Cardiac fibroblast (primary cell): Measurements from ENCODE around the gene ADARB1.

Source experiments
- DNase-seq, 2 donors: peaks; one replicate each; pipeline versions ENCODE4 v3.0.0 to v3.0.0-alpha.2; 2010; ENCODE audit warnings: low read depth in 2 of 2
- H3K4me3 ChIP-seq, 2 donors: replicated peaks in 1 of 2; 1 replicate in 1 of 2; 2 replicates in 1 of 2; pipeline ENCODE4 v1.5.1; 2011; ENCODE audit warnings: low read depth in 2 of 2, low read length in 2 of 2, mild to moderate bottlenecking in 2 of 2, moderate library complexity in 1 of 2
- TF ChIP-seq, protein P1 (sequence below): IDR thresholded peaks from one replicate; pipeline ENCODE4 v1.5.1; 2011; ENCODE audit warnings: low read depth, mild to moderate bottlenecking, low read length, inconsistent platforms

ADARB1 gene

DNA sequence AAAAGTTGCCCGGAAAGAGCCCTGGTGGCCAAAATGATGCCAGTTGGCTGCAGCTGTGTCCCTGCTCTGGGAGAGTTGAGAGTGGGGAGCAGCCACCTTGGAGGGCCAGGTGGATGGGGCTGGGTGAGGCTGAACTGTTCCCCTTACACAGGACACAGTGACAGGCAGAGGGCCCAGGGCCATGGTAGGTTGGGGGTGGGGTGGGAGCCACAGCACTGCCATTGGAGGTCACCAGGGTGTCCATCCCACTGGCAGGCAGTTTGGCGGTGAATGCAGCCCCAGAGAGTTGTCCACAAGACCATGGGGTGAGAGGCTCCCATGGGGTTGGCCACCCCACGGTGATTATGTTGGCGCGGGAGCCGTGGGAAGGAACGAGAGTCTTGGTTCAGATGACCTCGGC lies 125.7 kb downstream of the ADARB1 start:
- TF ChIP-seq, protein P1, sequence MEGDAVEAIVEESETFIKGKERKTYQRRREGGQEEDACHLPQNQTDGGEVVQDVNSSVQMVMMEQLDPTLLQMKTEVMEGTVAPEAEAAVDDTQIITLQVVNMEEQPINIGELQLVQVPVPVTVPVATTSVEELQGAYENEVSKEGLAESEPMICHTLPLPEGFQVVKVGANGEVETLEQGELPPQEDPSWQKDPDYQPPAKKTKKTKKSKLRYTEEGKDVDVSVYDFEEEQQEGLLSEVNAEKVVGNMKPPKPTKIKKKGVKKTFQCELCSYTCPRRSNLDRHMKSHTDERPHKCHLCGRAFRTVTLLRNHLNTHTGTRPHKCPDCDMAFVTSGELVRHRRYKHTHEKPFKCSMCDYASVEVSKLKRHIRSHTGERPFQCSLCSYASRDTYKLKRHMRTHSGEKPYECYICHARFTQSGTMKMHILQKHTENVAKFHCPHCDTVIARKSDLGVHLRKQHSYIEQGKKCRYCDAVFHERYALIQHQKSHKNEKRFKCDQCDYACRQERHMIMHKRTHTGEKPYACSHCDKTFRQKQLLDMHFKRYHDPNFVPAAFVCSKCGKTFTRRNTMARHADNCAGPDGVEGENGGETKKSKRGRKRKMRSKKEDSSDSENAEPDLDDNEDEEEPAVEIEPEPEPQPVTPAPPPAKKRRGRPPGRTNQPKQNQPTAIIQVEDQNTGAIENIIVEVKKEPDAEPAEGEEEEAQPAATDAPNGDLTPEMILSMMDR = no peak
- no peak for DNase-seq
- no peak overlapping the region for H3K4me3 ChIP-seq

DNA sequence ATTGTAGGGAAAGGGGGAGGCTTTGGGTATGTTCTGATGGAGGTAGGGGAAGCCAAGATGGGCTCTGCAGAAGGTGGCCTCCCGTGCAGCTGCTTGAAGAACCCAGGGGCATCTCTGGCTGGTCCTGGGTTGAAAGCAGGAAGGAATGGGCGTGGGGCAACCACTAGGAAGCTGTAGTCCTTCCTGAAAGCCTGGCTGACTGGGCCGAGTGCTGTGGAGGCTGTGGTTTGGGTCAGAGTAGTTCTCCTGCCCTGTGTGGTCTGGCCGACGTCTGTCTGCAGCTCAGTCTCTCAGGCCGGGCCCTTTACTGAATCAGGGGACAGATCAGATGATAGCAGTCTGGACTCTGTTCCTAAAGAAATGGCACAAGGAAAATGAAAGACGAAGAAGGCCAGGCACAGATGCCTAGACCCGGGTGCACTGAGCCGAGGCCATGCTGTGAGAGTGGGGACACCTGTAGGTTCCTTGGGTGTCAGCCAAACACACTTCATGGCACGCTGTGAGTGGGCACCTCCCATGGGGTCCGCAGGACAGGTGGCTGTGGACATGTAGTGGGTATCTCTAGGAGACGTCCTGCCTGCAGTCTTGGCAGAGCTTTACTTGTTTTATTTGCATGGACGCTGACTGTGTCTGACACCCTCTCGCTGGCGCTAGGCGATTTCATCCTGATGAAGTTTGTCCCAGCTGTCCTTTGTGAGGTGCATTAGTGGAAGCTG lies 126.4 kb downstream of the ADARB1 start:
- TF ChIP-seq, protein P1 = no peak
- no peak overlapping the region for H3K4me3 ChIP-seq
- DNase-seq = no peak

DNA sequence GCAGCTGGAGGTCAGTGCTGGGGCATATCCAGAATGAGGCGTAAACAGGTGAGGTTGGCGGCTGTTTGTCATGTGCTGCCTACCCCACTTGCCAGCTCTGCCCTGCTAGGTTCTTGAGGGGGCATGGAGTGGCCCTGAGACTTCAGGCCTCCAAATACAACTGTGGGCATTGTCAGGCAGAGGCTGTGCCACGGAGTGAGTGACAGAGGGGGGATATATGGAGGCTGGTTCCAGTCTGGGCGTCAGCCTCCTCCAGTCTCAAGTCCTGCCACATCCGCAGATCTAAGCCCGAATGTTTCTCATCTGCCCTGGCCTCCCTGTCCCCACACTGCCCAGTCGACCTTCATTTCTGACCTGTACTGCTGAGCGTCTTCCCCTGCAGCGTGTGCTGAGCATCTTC lies 128.0 kb downstream of the ADARB1 start:
- H3K4me3 ChIP-seq = no peak overlapping the region
- TF ChIP-seq, protein P1 = no peak
- DNase-seq = no peak

DNA sequence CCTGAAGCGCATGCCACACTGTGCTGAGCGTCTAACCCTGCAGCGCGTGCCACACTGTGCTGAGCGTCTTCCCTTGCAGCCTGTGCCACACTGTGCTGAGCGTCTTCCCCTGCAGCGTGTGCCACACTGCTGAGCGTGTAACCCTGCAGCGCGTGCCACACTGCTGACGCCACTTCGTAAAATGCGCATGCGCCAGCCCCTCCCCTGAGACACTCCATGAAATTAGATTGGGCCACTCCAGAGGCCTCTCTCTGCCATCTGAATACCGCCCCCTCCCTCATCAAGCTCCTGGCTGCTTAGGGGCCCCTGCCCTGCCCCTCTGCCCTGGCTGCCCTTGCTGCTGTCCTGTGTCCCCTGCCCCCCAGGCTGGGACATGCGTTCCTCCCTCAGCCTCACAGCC lies 128.5 kb downstream of the ADARB1 start:
- TF ChIP-seq, protein P1 = no peak
- H3K4me3 ChIP-seq = no peak overlapping the region
- DNase-seq = no peak

DNA sequence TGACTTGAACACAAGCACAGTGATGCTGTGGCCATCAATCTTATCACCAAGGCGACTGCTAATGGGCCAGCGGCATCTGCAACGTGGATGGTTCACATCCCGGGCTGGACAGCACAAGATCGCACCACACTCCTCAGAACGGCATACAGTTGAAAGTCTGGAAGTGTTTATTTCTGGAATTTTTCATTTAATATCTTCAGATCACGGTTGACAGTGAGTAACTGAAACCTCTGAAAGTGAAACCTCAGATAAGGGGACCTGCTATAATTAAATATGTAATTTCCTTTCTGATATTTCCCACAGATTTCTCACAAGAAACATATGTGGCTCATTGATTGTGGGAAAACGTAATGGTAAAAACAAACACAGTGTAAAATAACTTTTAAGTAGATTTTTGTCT lies 129.6 kb downstream of the ADARB1 start:
- no peak for DNase-seq
- TF ChIP-seq, protein P1 = no peak
- H3K4me3 ChIP-seq = no peak overlapping the region

DNA sequence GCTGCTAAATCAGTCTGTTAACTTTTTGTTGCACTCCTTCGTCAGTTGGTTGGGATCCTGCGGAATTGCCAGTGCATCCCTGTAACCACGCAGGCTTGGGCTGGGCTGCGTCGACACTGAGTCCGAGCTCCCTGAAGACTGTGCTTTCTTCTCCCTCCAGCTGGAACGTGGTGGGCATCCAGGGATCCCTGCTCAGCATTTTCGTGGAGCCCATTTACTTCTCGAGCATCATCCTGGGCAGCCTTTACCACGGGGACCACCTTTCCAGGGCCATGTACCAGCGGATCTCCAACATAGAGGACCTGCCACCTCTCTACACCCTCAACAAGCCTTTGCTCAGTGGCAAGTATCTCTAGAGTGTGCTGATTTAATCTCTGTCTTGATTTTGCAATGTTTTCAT lies 130.0 kb downstream of the ADARB1 start:
- TF ChIP-seq, protein P1 = no peak
- no peak overlapping the region for H3K4me3 ChIP-seq
- no peak for DNase-seq
